ENCODE measurements around the gene CCL17. TPM values are rescaled to one million over a fixed set of nuclear protein-coding genes. Genes with fewer than 3 reads are reported as not detected.
A peak's percentile ranks its signal among the peaks of the same experiment; 100 is the strongest.

Gene CCL17
- total RNA-seq, 1 experiment from 2014 or later = not detected

- Histone ChIP-seq H3K79me2 (ENCODE audit: low read depth) (no peaks in the 10 kb centered on the region), H2AFZ (no peak overlapping the region), H3F3A (ENCODE audit: insufficient read depth, low read depth) (peaks cover 12% of the 10 kb centered on the region; the same call in 1 of the 2 replicates), H3K9me2 (ENCODE audit: insufficient read depth) (no peaks in the 10 kb centered on the region), H3K9me3 (ENCODE audit: insufficient read depth, low read depth) (no peaks in the 10 kb centered on the region), H4K20me1 (ENCODE audit: insufficient read depth) (no peaks in the 10 kb centered on the region), H3K4me1 (replicated peaks; ENCODE audit: insufficient read depth) (peaks cover 17% of the 10 kb centered on the region), H3K27me3 (ENCODE audit: insufficient read depth, low read depth) (no peaks in the 10 kb centered on the region), H3K36me3 (ENCODE audit: low read depth) (no peaks in the 10 kb centered on the region), H3K4me3 (no peak overlapping the region), H3K27ac (no peak overlapping the region), H3K4me2 (no peak overlapping the region)
- TF ChIP-seq EZH2 (IDR thresholded peaks at IDR 0.05; ENCODE audit: low read depth) = no peak
- TF ChIP-seq, protein P1, sequence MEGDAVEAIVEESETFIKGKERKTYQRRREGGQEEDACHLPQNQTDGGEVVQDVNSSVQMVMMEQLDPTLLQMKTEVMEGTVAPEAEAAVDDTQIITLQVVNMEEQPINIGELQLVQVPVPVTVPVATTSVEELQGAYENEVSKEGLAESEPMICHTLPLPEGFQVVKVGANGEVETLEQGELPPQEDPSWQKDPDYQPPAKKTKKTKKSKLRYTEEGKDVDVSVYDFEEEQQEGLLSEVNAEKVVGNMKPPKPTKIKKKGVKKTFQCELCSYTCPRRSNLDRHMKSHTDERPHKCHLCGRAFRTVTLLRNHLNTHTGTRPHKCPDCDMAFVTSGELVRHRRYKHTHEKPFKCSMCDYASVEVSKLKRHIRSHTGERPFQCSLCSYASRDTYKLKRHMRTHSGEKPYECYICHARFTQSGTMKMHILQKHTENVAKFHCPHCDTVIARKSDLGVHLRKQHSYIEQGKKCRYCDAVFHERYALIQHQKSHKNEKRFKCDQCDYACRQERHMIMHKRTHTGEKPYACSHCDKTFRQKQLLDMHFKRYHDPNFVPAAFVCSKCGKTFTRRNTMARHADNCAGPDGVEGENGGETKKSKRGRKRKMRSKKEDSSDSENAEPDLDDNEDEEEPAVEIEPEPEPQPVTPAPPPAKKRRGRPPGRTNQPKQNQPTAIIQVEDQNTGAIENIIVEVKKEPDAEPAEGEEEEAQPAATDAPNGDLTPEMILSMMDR (conservative IDR thresholded peaks at IDR 0.05) = no peak
- ChIA-PET POLR2A (ENCODE audit: unreplicated experiment) (no interaction called here), CTCF (interaction anchor here (0.6 kb wide), 1 partner anchor 20 kb away, joined by 3 read pairs; no protein-coding TSS in a partner anchor)
- BruUV-seq (replicated peaks) = no TSS peak
- intact Hi-C loops (cut with micrococcal nuclease; ENCODE audit: unreplicated experiment) = loop anchor here (2.0 kb wide), 1 partner anchor 32 kb away; no protein-coding TSS in a partner anchor
- no peak for DNase-seq
Measured at GRCh38 chr16:57360321-57360935, 44.1 kb upstream of the CCL17 start.

- H3K4me3 ChIP-seq = no peak overlapping the region
- H2AFZ ChIP-seq = no peak overlapping the region
- ChIA-PET CTCF (interaction anchor here (0.6 kb wide), 1 partner anchor 21 kb away, joined by 3 read pairs; no protein-coding TSS in a partner anchor), POLR2A (ENCODE audit: unreplicated experiment) (no interaction called here)
- peak overlapping the region; percentile 42 for H3K27ac ChIP-seq
- no peaks in the 10 kb centered on the region for H3K27me3 ChIP-seq (ENCODE audit: insufficient read depth, low read depth)
- TF ChIP-seq, protein P1 (conservative IDR thresholded peaks at IDR 0.05) = no peak
- no peak for TF ChIP-seq EZH2 (IDR thresholded peaks at IDR 0.05; ENCODE audit: low read depth)
- DNase-seq = peak; percentile 36 to 62
- intact Hi-C loops (cut with micrococcal nuclease; ENCODE audit: unreplicated experiment) = loop anchor here (2.0 kb wide), 1 partner anchor 31 kb away; no protein-coding TSS in a partner anchor
- no peaks in the 10 kb centered on the region for H3K36me3 ChIP-seq (ENCODE audit: low read depth)
- H3K4me1 ChIP-seq (replicated peaks; ENCODE audit: insufficient read depth) = peaks cover 17% of the 10 kb centered on the region
- H3F3A ChIP-seq (ENCODE audit: insufficient read depth, low read depth) = peaks cover 12% of the 10 kb centered on the region; the same call in 1 of the 2 replicates
- H3K9me2 ChIP-seq (ENCODE audit: insufficient read depth) = no peaks in the 10 kb centered on the region
- H3K4me2 ChIP-seq = peak overlapping the region; percentile 31
- no peaks in the 10 kb centered on the region for H3K79me2 ChIP-seq (ENCODE audit: low read depth)
- no peaks in the 10 kb centered on the region for H3K9me3 ChIP-seq (ENCODE audit: insufficient read depth, low read depth)
- no peaks in the 10 kb centered on the region for H4K20me1 ChIP-seq (ENCODE audit: insufficient read depth)
- no TSS peak for BruUV-seq (replicated peaks)
Measured at GRCh38 chr16:57361404-57361803, 43.2 kb upstream of the CCL17 start.

- Histone ChIP-seq H3K36me3 (ENCODE audit: low read depth) (no peaks in the 10 kb centered on the region), H3K9me2 (ENCODE audit: insufficient read depth) (no peaks in the 10 kb centered on the region), H3F3A (ENCODE audit: insufficient read depth, low read depth) (peaks cover 23% of the 10 kb centered on the region; the same call in 1 of the 2 replicates), H3K27me3 (ENCODE audit: insufficient read depth, low read depth) (no peaks in the 10 kb centered on the region), H3K9me3 (ENCODE audit: insufficient read depth, low read depth) (no peaks in the 10 kb centered on the region), H3K4me2 (no peak overlapping the region), H3K79me2 (ENCODE audit: low read depth) (no peaks in the 10 kb centered on the region), H3K4me3 (no peak overlapping the region), H4K20me1 (ENCODE audit: insufficient read depth) (no peaks in the 10 kb centered on the region), H3K27ac (no peak overlapping the region), H2AFZ (no peak overlapping the region), H3K4me1 (replicated peaks; ENCODE audit: insufficient read depth) (peaks cover 24% of the 10 kb centered on the region)
- intact Hi-C loops (cut with micrococcal nuclease; ENCODE audit: unreplicated experiment) = no loop called here
- ChIA-PET POLR2A (ENCODE audit: unreplicated experiment) (no interaction called here), CTCF (no interaction called here)
- no TSS peak for BruUV-seq (replicated peaks)
- no peak for DNase-seq
- TF ChIP-seq EZH2 (IDR thresholded peaks at IDR 0.05; ENCODE audit: low read depth) = no peak
- TF ChIP-seq, protein P1 (conservative IDR thresholded peaks at IDR 0.05) = no peak
Measured at GRCh38 chr16:57364143-57364542, 40.4 kb upstream of the CCL17 start.

Measured in PC-9 (cell line).